ENCODE data around the gene ETV4. TPM values are rescaled to one million over a fixed set of nuclear protein-coding genes. Genes with fewer than 3 reads are reported as not detected.
A peak's percentile ranks its signal among the peaks of the same experiment; 100 is the strongest.

Gene ETV4
- total and polyA plus RNA-seq, 2 of the 13 experiments (the other 11 are each of a cell fraction or from before 2014, with no cell fraction given): 128 to 330 TPM

- TF ChIP-seq MED1 (CRISPR knock-in tag; IDR thresholded peaks at IDR 0.05): peak; percentile 41; the same call in 1 of the 2 replicates
- peak; percentile 58 for TF ChIP-seq SAP130 (CRISPR knock-in tag; IDR thresholded peaks at IDR 0.05; ENCODE audit: low read depth)
- no peak for TF ChIP-seq SOX13 (IDR thresholded peaks at IDR 0.05)
- TF ChIP-seq SOX13 (CRISPR knock-in tag; conservative IDR thresholded peaks at IDR 0.05 in 1 of 2, IDR thresholded peaks at IDR 0.05 in 1 of 2): peak in 1 of 2 experiments; percentile 27; a peak in 1 of 4 replicates
- peak; percentile 32; the same call in 1 of the 2 replicates for TF ChIP-seq ZNF614 (CRISPR knock-in tag; IDR thresholded peaks at IDR 0.05; ENCODE audit: borderline replicate concordance)
- no peak for TF ChIP-seq MEIS1 (CRISPR knock-in tag; IDR thresholded peaks at IDR 0.05; ENCODE audit: borderline replicate concordance)
- no peak for TF ChIP-seq PAX8 (CRISPR knock-in tag; IDR thresholded peaks at IDR 0.05; ENCODE audit: borderline replicate concordance)
- no peak for TF ChIP-seq NFE2L1 (CRISPR knock-in tag; IDR thresholded peaks at IDR 0.05; ENCODE audit: borderline replicate concordance)
- TF ChIP-seq EP300 (IDR thresholded peaks at IDR 0.05; ENCODE audit: low read depth in 2 of 2, low read length in 2 of 2): 0 out of 4 replicates have a peak, but pooled peaks of 1 of the 2 experiments have one; percentile 14
- TF ChIP-seq EP300 (CRISPR knock-in tag; IDR thresholded peaks at IDR 0.05; ENCODE audit: borderline replicate concordance): no peak
- TF ChIP-seq NFE2 (CRISPR knock-in tag; IDR thresholded peaks at IDR 0.05): no peak
- TF ChIP-seq FOXO4 (CRISPR knock-in tag; conservative IDR thresholded peaks at IDR 0.05): 0 out of 2 replicates have a peak, but pooled peaks have one; percentile 88
- no peak for TF ChIP-seq EED (CRISPR knock-in tag; IDR thresholded peaks at IDR 0.05)
- no peak for TF ChIP-seq ELF3 (CRISPR knock-in tag; IDR thresholded peaks at IDR 0.05)
- no peak for TF ChIP-seq ZNF260 (CRISPR knock-in tag; IDR thresholded peaks at IDR 0.05; ENCODE audit: borderline replicate concordance, low read depth)
- TF ChIP-seq ZSCAN21 (CRISPR knock-in tag; IDR thresholded peaks at IDR 0.05; ENCODE audit: borderline replicate concordance): 0 out of 2 replicates have a peak, but pooled peaks have one; percentile 80
- TF ChIP-seq SUZ12 (IDR thresholded peaks at IDR 0.05; ENCODE audit: low read depth, low read length): no peak
- no peak for TF ChIP-seq PAF1 (CRISPR knock-in tag; IDR thresholded peaks at IDR 0.05)
- no peak for TF ChIP-seq ZBTB10 (CRISPR knock-in tag; IDR thresholded peaks at IDR 0.05; ENCODE audit: borderline replicate concordance)
- TF ChIP-seq ZSCAN25 (CRISPR knock-in tag; IDR thresholded peaks at IDR 0.05): peak; percentile 84
- TF ChIP-seq, protein P1, sequence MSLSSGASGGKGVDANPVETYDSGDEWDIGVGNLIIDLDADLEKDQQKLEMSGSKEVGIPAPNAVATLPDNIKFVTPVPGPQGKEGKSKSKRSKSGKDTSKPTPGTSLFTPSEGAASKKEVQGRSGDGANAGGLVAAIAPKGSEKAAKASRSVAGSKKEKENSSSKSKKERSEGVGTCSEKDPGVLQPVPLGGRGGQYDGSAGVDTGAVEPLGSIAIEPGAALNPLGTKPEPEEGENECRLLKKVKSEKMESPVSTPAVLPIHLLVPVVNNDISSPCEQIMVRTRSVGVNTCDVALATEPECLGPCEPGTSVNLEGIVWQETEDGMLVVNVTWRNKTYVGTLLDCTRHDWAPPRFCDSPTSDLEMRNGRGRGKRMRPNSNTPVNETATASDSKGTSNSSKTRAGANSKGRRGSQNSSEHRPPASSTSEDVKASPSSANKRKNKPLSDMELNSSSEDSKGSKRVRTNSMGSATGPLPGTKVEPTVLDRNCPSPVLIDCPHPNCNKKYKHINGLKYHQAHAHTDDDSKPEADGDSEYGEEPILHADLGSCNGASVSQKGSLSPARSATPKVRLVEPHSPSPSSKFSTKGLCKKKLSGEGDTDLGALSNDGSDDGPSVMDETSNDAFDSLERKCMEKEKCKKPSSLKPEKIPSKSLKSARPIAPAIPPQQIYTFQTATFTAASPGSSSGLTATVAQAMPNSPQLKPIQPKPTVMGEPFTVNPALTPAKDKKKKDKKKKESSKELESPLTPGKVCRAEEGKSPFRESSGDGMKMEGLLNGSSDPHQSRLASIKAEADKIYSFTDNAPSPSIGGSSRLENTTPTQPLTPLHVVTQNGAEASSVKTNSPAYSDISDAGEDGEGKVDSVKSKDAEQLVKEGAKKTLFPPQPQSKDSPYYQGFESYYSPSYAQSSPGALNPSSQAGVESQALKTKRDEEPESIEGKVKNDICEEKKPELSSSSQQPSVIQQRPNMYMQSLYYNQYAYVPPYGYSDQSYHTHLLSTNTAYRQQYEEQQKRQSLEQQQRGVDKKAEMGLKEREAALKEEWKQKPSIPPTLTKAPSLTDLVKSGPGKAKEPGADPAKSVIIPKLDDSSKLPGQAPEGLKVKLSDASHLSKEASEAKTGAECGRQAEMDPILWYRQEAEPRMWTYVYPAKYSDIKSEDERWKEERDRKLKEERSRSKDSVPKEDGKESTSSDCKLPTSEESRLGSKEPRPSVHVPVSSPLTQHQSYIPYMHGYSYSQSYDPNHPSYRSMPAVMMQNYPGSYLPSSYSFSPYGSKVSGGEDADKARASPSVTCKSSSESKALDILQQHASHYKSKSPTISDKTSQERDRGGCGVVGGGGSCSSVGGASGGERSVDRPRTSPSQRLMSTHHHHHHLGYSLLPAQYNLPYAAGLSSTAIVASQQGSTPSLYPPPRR (CRISPR knock-in tag; IDR thresholded peaks at IDR 0.05; ENCODE audit: borderline replicate concordance): peak; percentile 59; the same call in 1 of the 2 replicates
Measured at GRCh38 chr17:43588664-43589435, 42.7 kb upstream of the ETV4 start (continued).
